Pancreas (tissue), 10 donors: ENCODE results near the gene DNAJB8. TPM values are rescaled to one million over a fixed set of nuclear protein-coding genes. Genes with fewer than 3 reads are reported as not detected.
A peak's percentile ranks its signal among the peaks of the same experiment; 100 is the strongest.

Experiments used
- ATAC-seq, 4 donors: fragments of 200-7000 bp; cut with Tn5 transposase; one replicate each; pipeline versions ENCODE4 v1.8.0 to v1.9.1; 2020; ENCODE audit warnings: mild to moderate bottlenecking in 4 of 4, moderate library complexity in 4 of 4
- DNase-seq, 6 donors: peaks; one replicate each; pipeline ENCODE4 v3.0.0-alpha.2; 2020
- FAIRE-seq: peaks from 2 replicates; lab custom pipeline; 2012; peaks lifted over from hg19 to GRCh38; lab: Jason Lieb, UNC
- H3K27ac ChIP-seq, 4 donors: fragments of 200-600 bp; sonication (generic); 1 replicate in 3 of 4; 2 replicates in 1 of 4; pipeline versions ENCODE4 v1.5.0 to v1.8.0; 2020
- H3K27me3 ChIP-seq, 4 donors: fragments of 200-600 bp; one replicate each; pipeline ENCODE4 v1.8.0; 2021
- H3K36me3 ChIP-seq, 3 donors: fragments of 200-600 bp; sonication (generic) in 1 of 3; one replicate each; pipeline versions ENCODE4 v1.5.0 to v1.8.0; 2020 to 2021
- H3K4me1 ChIP-seq, 3 donors: fragments of 200-600 bp; one replicate each; pipeline ENCODE4 v1.8.0; 2021
- H3K4me3 ChIP-seq, 4 donors: fragments of 200-600 bp; sonication (generic) in 2 of 4; one replicate each; pipeline versions ENCODE4 v1.5.0 to v1.8.0; 2020 to 2021
- H3K9me3 ChIP-seq, 4 donors: fragments of 200-600 bp; one replicate each; pipeline ENCODE4 v1.8.0; 2021
- CTCF ChIP-seq, 4 donors: fragments of 200-600 bp; sonication (generic) in 3 of 4; IDR thresholded peaks; one replicate each; pipeline versions ENCODE4 v1.5.0 to v1.8.0; 2021; ENCODE audit warnings: antibody characterized with exemption in 4 of 4
- WGBS, 2 donors: extraction: QIAGEN DNeasy Blood & Tissue Kit; methylation state at CpG; one replicate each; pipeline ENCODE4 v1.1.7; 2013; 5-methylcytosine and 5-hydroxymethylcytosine counted together
- intact Hi-C, 3 donors: fragments of 100-400 bp; cut with DNase I; formaldehyde crosslinking; loops; one replicate each; pipeline versions ENCODE4 v1.11.1 to v1.14.2; 2022
- polyA plus RNA-seq, 2 donors: library from polyadenylated mRNA; stranded (reverse); fragments of 200-250 nt; gene quantifications; one replicate each; pipeline ENCODE4 v1.2.3, GENCODE V29; 2013
- total RNA-seq, 6 donors: library from RNA; stranded (reverse); fragmentation: NEBNext Ultra II Directional in 4 of 6; extraction: Animal tissue kit (Norgen Biotek cat#: 25700) in 4 of 6; gene quantifications; one replicate each; pipeline versions ENCODE4 v1.2.1 to v1.2.4, GENCODE V29; 2021 to 2023
- donor health status: healthy with polysubstance abuse.
- donor health status: DM: no; HTN: no; CAD: no; lungs with moderate emphysema.
- donor health status: DM: no; HTN: no; CAD: no.
- donor health status: control.
- donor health status: control.
- donor health status: Bipolar disorder and iron deficiency.
- donor health status: DM: yes; HTN: yes; CAD: no.
- donor health status: DM: no; HTN: no; CAD: no.
- donor health status: DM: no; HTN: no; CAD: no.
- donor health status: DM: yes; HTN: yes; CAD: no.

The DNAJB8 gene
- total and polyA plus RNA-seq, 8 donors, result not detected

GRCh38 chr3:128425846-128426127 lies 40.9 kb downstream of the DNAJB8 start:
- H3K36me3 ChIP-seq, result no peaks in the 10 kb centered on the region
- H3K27me3 ChIP-seq, result no peaks in the 10 kb centered on the region
- H3K9me3 ChIP-seq, result no peaks in the 10 kb centered on the region
- DNase-seq (no peak), ATAC-seq (no peak), FAIRE-seq (no peak)
- WGBS, 2 donors, result 58 to 63% methylated on average over 8 of the region's 8 CpGs
- H3K27ac ChIP-seq, result no peak overlapping the region
- TF ChIP-seq CTCF (IDR thresholded peaks at IDR 0.05), result no peak
- H3K4me1 ChIP-seq, result peaks cover 0 to 8% (median 0%) of the 10 kb centered on the region in 3 donors
- no peak overlapping the region for H3K4me3 ChIP-seq
- intact Hi-C loops, result loop anchor here in 2 of 3 donors (5.0 to 10.0 kb wide), 3 partner anchors 72 to 159 kb away; no protein-coding TSS in a partner anchor

GRCh38 chr3:128425142-128425845 lies 41.4 kb downstream of the DNAJB8 start:
- 75 to 76% methylated on average over 23 of the region's 23 CpGs for WGBS, 2 donors
- intact Hi-C loops, result loop anchor here in 2 of 3 donors (5.0 to 10.0 kb wide), 3 partner anchors 72 to 160 kb away; no protein-coding TSS in a partner anchor
- DNase-seq (peak in 3 of 6 donors; percentile 33 to 62 (median 52)), ATAC-seq (peak; percentile 4 to 42 (median 26)), FAIRE-seq (no peak)
- H3K27ac ChIP-seq, result no peak overlapping the region
- H3K36me3 ChIP-seq, result no peaks in the 10 kb centered on the region
- H3K9me3 ChIP-seq, result no peaks in the 10 kb centered on the region
- no peak for TF ChIP-seq CTCF (IDR thresholded peaks at IDR 0.05)
- no peaks in the 10 kb centered on the region for H3K27me3 ChIP-seq
- H3K4me3 ChIP-seq, result no peak overlapping the region
- H3K4me1 ChIP-seq, result peaks cover 0 to 8% (median 0%) of the 10 kb centered on the region in 3 donors

- ATAC-seq, result no peak
- DNase-seq, result peak in 1 of 6 donors; percentile 14
- Histone ChIP-seq H3K36me3 (no peaks in the 10 kb centered on the region), H3K4me3 (no peak overlapping the region), H3K27me3 (no peaks in the 10 kb centered on the region), H3K9me3 (no peaks in the 10 kb centered on the region), H3K27ac (no peak overlapping the region), H3K4me1 (peaks cover 0 to 8% (median 0%) of the 10 kb centered on the region in 3 donors)
- no peak for TF ChIP-seq CTCF (IDR thresholded peaks at IDR 0.05)
- 89 to 91% methylated on average over 14 of the region's 14 CpGs for WGBS, 2 donors
- intact Hi-C loops, result loop anchor here in 2 of 3 donors (5.0 to 10.0 kb wide), 3 partner anchors 73 to 160 kb away; no protein-coding TSS in a partner anchor
- FAIRE-seq, result no peak
Observed at GRCh38 chr3:128424508-128425069, 42.1 kb downstream of the DNAJB8 start.

- Histone ChIP-seq H3K36me3 (no peaks in the 10 kb centered on the region), H3K9me3 (no peaks in the 10 kb centered on the region), H3K27ac (no peak overlapping the region), H3K27me3 (no peaks in the 10 kb centered on the region), H3K4me3 (no peak overlapping the region), H3K4me1 (peaks cover 0 to 8% (median 0%) of the 10 kb centered on the region in 3 donors)
- TF ChIP-seq CTCF (IDR thresholded peaks at IDR 0.05), result no peak
- DNase-seq (peak in 1 of 6 donors; percentile 7), ATAC-seq (no peak), FAIRE-seq (no peak)
- 88 to 92% methylated on average over 7 of the region's 7 CpGs for WGBS, 2 donors
- intact Hi-C loops, result loop anchor here in 1 of 3 donors (10.0 kb wide), 1 partner anchor 161 kb away; no protein-coding TSS in a partner anchor
Observed at GRCh38 chr3:128423525-128424147, 43.1 kb downstream of the DNAJB8 start.
